HepG2 (cell line): ENCODE data around the gene NPPB. TPM values are rescaled to one million over a fixed set of nuclear protein-coding genes. Genes with fewer than 3 reads are reported as not detected.
A peak's percentile ranks its signal among the peaks of the same experiment; 100 is the strongest.

Experiments
- ATAC-seq: fragments of 200-7000 bp; cut with Tn5 transposase; 3 replicates; pipeline ENCODE4 v1.9.1; 2020; ENCODE audit warnings: mild to moderate bottlenecking, moderate library complexity
- BruUV-seq: library from RNA; stranded (reverse); fragments of 400-500 nt; replicated peaks from 2 replicates; lab custom pipeline; 2021; lab: Mats Ljungman, UMichigan
- CTCF ChIA-PET: fragments of 300-600 bp; formaldehyde crosslinking; extraction: SDS; loops from one replicate; lab custom pipeline; 2021; ENCODE audit warnings: low total read pairs, inconsistent platforms, low intra/inter-chr PET ratio; lab: Yijun Ruan, JAX
- POLR2A ChIA-PET: fragments of 350-600 bp; sonication (Branson Sonifier 250); formaldehyde crosslinking; loops from one replicate; lab custom pipeline; 2020; ENCODE audit warnings: antibody characterized with exemption, inconsistent platforms; lab: Yijun Ruan, JAX
- DNase-seq: peaks from one replicate; pipeline ENCODE4 v3.0.0-alpha.2; 2015; ENCODE audit warnings: low spot score
- FAIRE-seq: peaks from 3 replicates; lab custom pipeline; 2011; peaks lifted over from hg19 to GRCh38; lab: Jason Lieb, UNC
- H2AFZ ChIP-seq: one replicate; pipeline ENCODE4 v1.6.1; 2011; ENCODE audit warnings: low read length, inconsistent platforms
- H3K27ac ChIP-seq: fragments of 300-600 bp; 3 replicates; pipeline ENCODE4 v1.8.0; 2011; ENCODE audit warnings: mixed run types, mild to moderate bottlenecking, mixed read lengths, low read length, inconsistent platforms; ENCODE audit not compliant: insufficient read depth; ENCODE audit errors: extremely low read length
- H3K27me3 ChIP-seq, 2 experiments: fragments of 200-600 bp in 1 of 2; 2 replicates in 1 of 2; 3 replicates in 1 of 2; pipeline versions ENCODE4 v1.6.0 to v1.8.0; 2011; ENCODE audit warnings: low read length in 2 of 2, mild to moderate bottlenecking in 2 of 2, moderate library complexity in 2 of 2, inconsistent platforms in 1 of 2; ENCODE audit not compliant: insufficient read depth in 2 of 2, control insufficient read depth in 1 of 2
- H3K36me3 ChIP-seq, 2 experiments: fragments of 200-600 bp in 1 of 2; replicated peaks in 1 of 2; 2 replicates in 1 of 2; 3 replicates in 1 of 2; pipeline versions ENCODE4 v1.5.1 to v1.8.0; 2011; ENCODE audit warnings: low read length in 2 of 2, inconsistent platforms in 1 of 2; ENCODE audit not compliant: insufficient read depth in 2 of 2, control insufficient read depth in 1 of 2
- H3K4me1 ChIP-seq: 2 replicates; pipeline ENCODE4 v1.5.1; 2012; ENCODE audit warnings: low read length, inconsistent platforms; ENCODE audit not compliant: insufficient read depth
- H3K4me2 ChIP-seq: 2 replicates; pipeline ENCODE4 v1.6.0; 2011; ENCODE audit warnings: low read depth, low read length, inconsistent platforms
- H3K4me3 ChIP-seq, 3 experiments: fragments of 200-600 bp in 1 of 3; sonication (generic), shearing (Covaris generic) in 1 of 3; replicated peaks in 1 of 3; 2 replicates each; pipeline ENCODE4 v1.5.1; 2011 to 2016; ENCODE audit warnings: low read length in 3 of 3, inconsistent platforms in 2 of 3, low read depth in 2 of 3, mild to moderate bottlenecking in 2 of 3, control low read depth in 1 of 3, mixed read lengths in 1 of 3; ENCODE audit not compliant: insufficient read depth in 1 of 3
- H3K79me2 ChIP-seq: one replicate; pipeline ENCODE4 v1.6.1; 2011; ENCODE audit warnings: low read length, inconsistent platforms; ENCODE audit not compliant: insufficient read depth
- H3K9ac ChIP-seq: 2 replicates; pipeline ENCODE4 v1.6.0; 2011; ENCODE audit warnings: mild to moderate bottlenecking, low read depth, low read length, inconsistent platforms; ENCODE audit not compliant: insufficient read depth
- H3K9me3 ChIP-seq: 2 replicates; pipeline ENCODE4 v1.5.1; 2012; ENCODE audit warnings: mild to moderate bottlenecking, low read length
- H4K20me1 ChIP-seq: 2 replicates; pipeline ENCODE4 v1.6.0; 2011; ENCODE audit warnings: inconsistent platforms, mild to moderate bottlenecking, low read length, moderate library complexity; ENCODE audit not compliant: insufficient read depth
- EHMT2 ChIP-seq: fragments of 200-600 bp; sonication (generic); IDR thresholded peaks from 2 replicates; pipeline ENCODE4 v1.7.0; 2017; ENCODE audit warnings: antibody characterized with exemption, low read depth, low read length, borderline replicate concordance
- YEATS4 ChIP-seq: sonication (generic); formaldehyde crosslinking; IDR thresholded peaks from 2 replicates; pipeline ENCODE4 v1.4.0; 2020; ENCODE audit warnings: missing genetic modification reagents, borderline replicate concordance
- ZNF205 ChIP-seq: IDR thresholded peaks from 2 replicates; pipeline ENCODE4 v1.6.1; 2018; ENCODE audit warnings: missing biosample characterization, missing genetic modification reagents
- ZNF251 ChIP-seq: sonication (generic); formaldehyde crosslinking; IDR thresholded peaks from 2 replicates; pipeline ENCODE4 v1.9.0; 2021; ENCODE audit warnings: mild to moderate bottlenecking, missing genetic modification reagents
- WGBS: methylation state at CpG from one replicate; pipeline ENCODE4 v1.1.6; 2017; ENCODE audit warnings: low lambda C conversion rate; 5-methylcytosine and 5-hydroxymethylcytosine counted together
- in situ Hi-C: cut with HindIII; loops from 2 replicates; pipeline ENCODE4 v1.10.0; 2017; ENCODE audit warnings: low pct_unique_long_range_greater_than_20kb; ENCODE audit not compliant: extremely low pct_ligation_motif_present
- intact Hi-C: fragments of 100-400 bp; cut with micrococcal nuclease; formaldehyde crosslinking; loops from one replicate; pipeline ENCODE4 v1.10.0; 2022; ENCODE audit not compliant: unreplicated experiment
- polyA plus RNA-seq, 8 experiments: library from polyadenylated mRNA; depleted of rRNA in 3 of 8; stranded (reverse) in 7 of 8; unstranded in 1 of 8; fragments of >200 nt; fragmentation: Illumina TruSeq in 4 of 8; extraction: Trizol in 4 of 8; gene quantifications; 2 replicates each; pipeline versions ENCODE4 v1.2.1 to v1.2.3, GENCODE V29; 2011 to 2016; ENCODE audit warnings: low read depth in 4 of 8, missing spikeins in 1 of 8, mixed read lengths in 1 of 8; ENCODE audit not compliant: insufficient read depth in 1 of 8
- total RNA-seq, 5 experiments: library from RNA; depleted of rRNA; stranded (reverse); fragments of >200 nt; fragmentation: Illumina TruSeq; extraction: Trizol; gene quantifications; 2 replicates each; pipeline ENCODE4 v1.2.3, GENCODE V29; 2016; ENCODE audit warnings: low read depth in 1 of 5
- TF ChIP-seq, protein P1 (sequence below): sonication (generic); formaldehyde crosslinking; IDR thresholded peaks from 2 replicates; pipeline ENCODE4 v1.8.1; 2023; ENCODE audit warnings: mild to moderate bottlenecking, missing genetic modification reagents, borderline replicate concordance
- TF ChIP-seq, protein P2 (sequence below): sonication (generic); formaldehyde crosslinking; IDR thresholded peaks from 2 replicates; pipeline ENCODE4 v1.4.0; 2020; ENCODE audit warnings: missing genetic modification reagents
- TF ChIP-seq, protein P3 (sequence below): sonication (generic); formaldehyde crosslinking; IDR thresholded peaks from 2 replicates; pipeline ENCODE4 v1.8.1; 2022; ENCODE audit warnings: mild to moderate bottlenecking, missing genetic modification reagents

NPPB gene
- total and polyA plus RNA-seq, 2 of the 13 experiments (the other 11 are each of a cell fraction or from before 2014, with no cell fraction given) = 1.9 TPM; not detected in 1

DNA sequence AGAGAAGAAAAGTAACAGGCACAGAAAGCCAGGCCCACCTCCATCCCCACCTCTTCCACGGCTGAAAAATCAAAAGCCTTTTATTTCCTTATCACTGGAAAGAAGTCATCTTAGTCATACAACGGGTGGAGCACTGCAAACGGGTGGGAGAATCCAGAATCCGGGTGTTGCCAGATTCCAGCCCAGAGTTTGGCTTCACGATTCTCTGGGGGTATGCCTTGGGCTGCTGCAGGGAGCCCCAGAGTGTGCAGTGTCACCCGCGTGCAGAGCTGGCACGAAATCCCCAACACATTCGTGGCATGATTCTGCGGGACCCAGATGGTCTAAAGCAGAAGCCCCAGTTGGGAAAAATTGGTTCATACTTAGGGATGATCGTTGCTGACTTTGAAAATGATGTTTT lies 8.6 kb downstream of the NPPB start:
- DNase-seq (no peak), FAIRE-seq (no peak), ATAC-seq (no peak)
- ChIA-PET POLR2A (no interaction called here), CTCF (no interaction called here)
- Histone ChIP-seq H3K4me2 (no peak overlapping the region), H3K4me1 (no peaks in the 10 kb centered on the region), H3K4me3 (no peak overlapping the region), H4K20me1 (no peaks in the 10 kb centered on the region), H3K27me3 (peaks cover 0 to 9% of the 10 kb centered on the region in 2 experiments; a peak in 1 of 5 replicates), H3K36me3 (peaks cover 1 to 6% of the 10 kb centered on the region in 2 experiments; a peak in 3 of 5 replicates), H2AFZ (no peak overlapping the region), H3K9ac (no peak overlapping the region), H3K79me2 (no peaks in the 10 kb centered on the region), H3K27ac (no peak overlapping the region), H3K9me3 (no peaks in the 10 kb centered on the region)
- no TSS peak for BruUV-seq
- in situ Hi-C loops = no loop called here
- intact Hi-C loops = no loop called here
- TF ChIP-seq, protein P1, sequence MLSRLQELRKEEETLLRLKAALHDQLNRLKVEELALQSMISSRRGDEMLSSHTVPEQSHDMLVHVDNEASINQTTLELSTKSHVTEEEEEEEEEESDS (CRISPR knock-in tag) = no peak
- TF ChIP-seq, protein P2, sequence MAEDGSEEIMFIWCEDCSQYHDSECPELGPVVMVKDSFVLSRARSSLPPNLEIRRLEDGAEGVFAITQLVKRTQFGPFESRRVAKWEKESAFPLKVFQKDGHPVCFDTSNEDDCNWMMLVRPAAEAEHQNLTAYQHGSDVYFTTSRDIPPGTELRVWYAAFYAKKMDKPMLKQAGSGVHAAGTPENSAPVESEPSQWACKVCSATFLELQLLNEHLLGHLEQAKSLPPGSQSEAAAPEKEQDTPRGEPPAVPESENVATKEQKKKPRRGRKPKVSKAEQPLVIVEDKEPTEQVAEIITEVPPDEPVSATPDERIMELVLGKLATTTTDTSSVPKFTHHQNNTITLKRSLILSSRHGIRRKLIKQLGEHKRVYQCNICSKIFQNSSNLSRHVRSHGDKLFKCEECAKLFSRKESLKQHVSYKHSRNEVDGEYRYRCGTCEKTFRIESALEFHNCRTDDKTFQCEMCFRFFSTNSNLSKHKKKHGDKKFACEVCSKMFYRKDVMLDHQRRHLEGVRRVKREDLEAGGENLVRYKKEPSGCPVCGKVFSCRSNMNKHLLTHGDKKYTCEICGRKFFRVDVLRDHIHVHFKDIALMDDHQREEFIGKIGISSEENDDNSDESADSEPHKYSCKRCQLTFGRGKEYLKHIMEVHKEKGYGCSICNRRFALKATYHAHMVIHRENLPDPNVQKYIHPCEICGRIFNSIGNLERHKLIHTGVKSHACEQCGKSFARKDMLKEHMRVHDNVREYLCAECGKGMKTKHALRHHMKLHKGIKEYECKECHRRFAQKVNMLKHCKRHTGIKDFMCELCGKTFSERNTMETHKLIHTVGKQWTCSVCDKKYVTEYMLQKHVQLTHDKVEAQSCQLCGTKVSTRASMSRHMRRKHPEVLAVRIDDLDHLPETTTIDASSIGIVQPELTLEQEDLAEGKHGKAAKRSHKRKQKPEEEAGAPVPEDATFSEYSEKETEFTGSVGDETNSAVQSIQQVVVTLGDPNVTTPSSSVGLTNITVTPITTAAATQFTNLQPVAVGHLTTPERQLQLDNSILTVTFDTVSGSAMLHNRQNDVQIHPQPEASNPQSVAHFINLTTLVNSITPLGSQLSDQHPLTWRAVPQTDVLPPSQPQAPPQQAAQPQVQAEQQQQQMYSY (CRISPR knock-in tag) = peak; percentile 86
- WGBS = 54% methylated on average over 11 of the region's 11 CpGs

DNA sequence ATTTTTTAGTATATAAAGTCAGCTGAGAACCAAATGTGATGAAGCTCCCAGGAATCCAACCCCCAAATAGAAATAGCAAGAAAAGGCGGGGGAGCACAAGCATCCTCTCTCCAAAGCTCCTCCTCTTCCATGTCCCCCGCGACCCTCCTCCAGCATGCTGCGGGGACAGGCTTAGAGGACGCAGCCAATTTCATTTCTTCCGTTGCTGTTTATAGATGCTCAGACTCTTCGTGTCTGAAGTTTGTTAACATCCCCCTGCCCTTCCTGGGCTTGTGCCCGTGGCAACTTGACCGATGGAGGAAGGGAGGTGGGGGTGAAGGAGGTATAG lies 10.4 kb downstream of the NPPB start:
- intact Hi-C loops = no loop called here
- H3K27me3 ChIP-seq = 0 out of 5 replicates have a peak, but pooled peaks cover 0 to 3% of the 10 kb centered on the region in 2 experiments
- DNase-seq (no peak), ATAC-seq (no peak), FAIRE-seq (no peak)
- no peak overlapping the region for H3K27ac ChIP-seq
- BruUV-seq = no TSS peak
- no peak overlapping the region for H3K9ac ChIP-seq
- no peaks in the 10 kb centered on the region for H3K9me3 ChIP-seq
- ChIA-PET CTCF (no interaction called here), POLR2A (interaction anchor here (1.1 kb wide), 1 partner anchor 66 kb away, joined by 3 read pairs; no protein-coding TSS in a partner anchor)
- H3K4me3 ChIP-seq = no peak overlapping the region
- H3K36me3 ChIP-seq = peaks cover 1 to 19% of the 10 kb centered on the region in 2 experiments
- peaks cover 15% of the 10 kb centered on the region for H3K4me1 ChIP-seq
- no peak overlapping the region for H3K4me2 ChIP-seq
- no peak overlapping the region for H2AFZ ChIP-seq
- no peak for TF ChIP-seq ZNF205 (CRISPR knock-in tag)
- no peak for TF ChIP-seq EHMT2
- TF ChIP-seq, protein P3, sequence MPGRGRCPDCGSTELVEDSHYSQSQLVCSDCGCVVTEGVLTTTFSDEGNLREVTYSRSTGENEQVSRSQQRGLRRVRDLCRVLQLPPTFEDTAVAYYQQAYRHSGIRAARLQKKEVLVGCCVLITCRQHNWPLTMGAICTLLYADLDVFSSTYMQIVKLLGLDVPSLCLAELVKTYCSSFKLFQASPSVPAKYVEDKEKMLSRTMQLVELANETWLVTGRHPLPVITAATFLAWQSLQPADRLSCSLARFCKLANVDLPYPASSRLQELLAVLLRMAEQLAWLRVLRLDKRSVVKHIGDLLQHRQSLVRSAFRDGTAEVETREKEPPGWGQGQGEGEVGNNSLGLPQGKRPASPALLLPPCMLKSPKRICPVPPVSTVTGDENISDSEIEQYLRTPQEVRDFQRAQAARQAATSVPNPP (CRISPR knock-in tag) = no peak
- TF ChIP-seq ZNF251 (CRISPR knock-in tag) = no peak
- no peak for TF ChIP-seq YEATS4 (CRISPR knock-in tag)
- 93% methylated on average over 9 of the region's 9 CpGs for WGBS
- in situ Hi-C loops = no loop called here
- no peaks in the 10 kb centered on the region for H3K79me2 ChIP-seq
- no peaks in the 10 kb centered on the region for H4K20me1 ChIP-seq
